CD4-positive, alpha-beta T cell treated with Interleukin-2 at 100 ng/mL for 4 hours (primary cell): ENCODE measurements around the gene DTX3.
"Not testable (repeated sequence)": the region's sequence is repeated elsewhere in the genome, so short reads cannot be mapped to it uniquely, and the experiment has no call there.

Experiments used
- DNase-seq: peaks from one replicate; pipeline ENCODE4 v3.0.0-alpha.2; 2020; ENCODE audit warnings: low spot score

DTX3 gene

DNA sequence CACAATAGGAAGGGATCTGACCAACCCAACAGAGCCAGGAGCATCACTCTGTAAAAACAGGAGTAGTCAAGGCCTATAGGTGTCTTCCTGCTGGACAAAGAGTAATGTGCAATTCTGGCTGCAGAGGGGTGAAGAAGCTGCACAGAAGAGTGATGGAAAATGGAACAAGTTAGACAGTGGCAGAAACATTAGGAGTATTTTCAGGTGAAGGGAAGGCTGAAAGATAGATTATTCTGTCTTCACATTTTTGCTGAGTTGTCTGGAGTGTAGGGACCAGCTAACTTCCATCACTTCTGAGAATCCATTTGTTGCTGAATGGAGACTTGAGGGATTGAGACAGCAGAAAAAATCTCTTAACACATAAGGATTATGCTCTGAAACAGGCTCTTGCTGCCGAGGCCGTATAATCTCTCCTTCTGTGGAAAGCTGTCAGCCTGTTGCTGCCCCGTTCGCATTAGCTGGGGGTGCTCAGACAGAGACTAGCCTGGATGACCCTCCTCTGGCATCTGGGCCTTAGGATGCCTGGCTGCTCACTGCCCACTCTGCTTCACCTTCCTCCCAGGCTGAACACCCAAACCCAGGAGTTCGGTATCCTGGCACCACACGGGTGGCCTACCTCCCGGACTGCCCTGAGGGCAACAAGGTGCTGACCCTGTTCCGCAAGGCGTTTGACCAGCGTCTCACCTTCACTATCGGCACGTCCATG, 3.5 kb downstream of the DTX3 start:
- no peak for DNase-seq

DNA sequence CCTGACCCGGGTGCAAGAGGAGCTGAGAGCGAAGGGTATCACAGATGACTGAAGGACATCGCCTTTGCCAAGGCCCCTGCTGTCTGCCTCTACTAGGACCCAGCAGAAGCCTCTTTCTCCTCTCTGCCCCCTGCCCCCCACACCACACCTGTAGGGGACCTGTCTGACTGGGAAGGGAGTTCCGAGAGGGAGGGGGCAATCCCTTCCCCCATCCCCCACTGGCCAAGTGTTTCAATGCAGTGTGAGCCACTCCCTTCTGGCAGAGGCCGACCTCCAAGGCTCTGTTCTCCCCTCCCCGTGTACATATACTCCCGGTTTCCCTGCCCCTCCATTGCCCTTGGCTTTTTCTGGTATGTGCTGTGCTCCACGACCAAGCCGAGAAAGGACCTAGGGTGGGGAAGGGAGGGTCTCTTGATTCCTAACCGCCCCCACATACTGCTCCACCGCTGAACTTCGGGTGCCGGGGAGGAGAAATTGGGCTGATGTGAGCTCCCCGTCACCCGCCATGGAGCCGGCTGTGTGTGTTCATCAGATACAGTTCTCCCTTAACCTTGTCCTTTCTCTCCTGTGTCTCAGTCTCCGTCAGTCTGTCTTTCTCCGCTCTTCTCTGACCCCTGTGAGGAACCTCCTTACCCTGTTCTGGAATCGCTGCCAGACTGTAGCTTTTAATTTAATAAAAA, 4.6 kb downstream of the DTX3 start:
- no peak for DNase-seq

DNA sequence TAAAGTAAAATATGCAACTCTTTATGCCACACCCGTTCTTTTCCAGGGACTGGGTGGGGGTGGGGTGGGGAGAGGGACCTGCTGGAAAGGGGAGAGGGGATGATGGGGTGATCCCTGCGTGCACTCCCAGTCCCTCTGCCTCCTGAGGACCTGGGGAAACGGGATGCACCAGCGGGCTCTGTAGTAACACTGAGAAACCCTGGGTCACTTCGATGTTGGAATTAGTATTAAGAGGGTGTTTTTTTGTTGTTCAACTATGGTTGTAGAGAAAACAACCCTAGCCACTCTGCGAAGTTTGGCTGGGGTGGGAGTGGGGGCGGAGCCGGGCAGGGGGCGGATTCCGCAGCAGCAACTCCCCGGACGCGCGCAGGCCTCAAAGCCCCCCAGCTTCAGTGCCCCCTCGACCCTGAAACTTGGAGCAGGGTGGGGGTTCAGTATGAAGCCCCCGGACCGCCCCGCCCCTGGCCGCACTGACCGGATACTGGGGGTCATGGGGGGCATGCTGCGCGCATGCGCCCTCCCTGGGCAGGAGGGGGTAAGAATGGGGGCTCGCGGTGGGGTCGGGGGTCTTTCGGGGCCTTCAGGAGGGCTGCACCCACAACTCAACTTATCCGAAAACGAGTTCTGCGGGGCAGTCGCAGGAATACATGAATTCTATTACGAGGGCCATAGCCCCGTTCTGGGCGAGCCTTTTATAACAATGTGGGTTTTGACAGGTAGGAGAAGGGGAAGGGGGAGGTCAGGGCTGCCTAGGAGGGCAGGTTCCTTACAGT, 5.3 kb downstream of the DTX3 start:
- no peak for DNase-seq

DNA sequence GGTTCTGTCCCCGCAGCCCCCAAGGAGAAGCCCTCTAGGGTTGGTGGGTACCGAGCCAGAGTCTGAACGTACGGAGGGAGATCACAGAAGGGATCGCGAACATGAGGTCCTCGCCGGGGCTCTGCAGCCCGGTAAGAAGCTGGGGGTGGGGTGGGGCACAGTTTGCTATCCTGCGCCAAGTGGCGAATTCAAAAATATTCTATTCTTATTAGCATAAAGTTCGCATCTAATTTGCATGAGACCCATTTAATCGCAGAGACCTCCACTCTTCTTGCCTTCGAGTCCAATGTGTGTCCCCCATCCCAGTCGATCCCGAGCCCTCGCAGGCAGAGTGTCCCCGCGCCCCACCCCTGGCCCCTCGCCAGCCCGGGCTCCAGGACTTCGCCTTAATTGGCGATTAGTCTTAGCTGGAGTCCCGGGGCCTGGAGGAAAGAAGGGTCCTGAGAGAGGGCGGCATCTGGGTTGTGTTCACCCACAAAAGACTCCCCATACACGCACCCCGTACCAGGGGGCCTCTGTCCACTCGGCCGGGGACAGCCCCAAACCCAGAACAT, 6.0 kb downstream of the DTX3 start:
- DNase-seq: no peak

DNA sequence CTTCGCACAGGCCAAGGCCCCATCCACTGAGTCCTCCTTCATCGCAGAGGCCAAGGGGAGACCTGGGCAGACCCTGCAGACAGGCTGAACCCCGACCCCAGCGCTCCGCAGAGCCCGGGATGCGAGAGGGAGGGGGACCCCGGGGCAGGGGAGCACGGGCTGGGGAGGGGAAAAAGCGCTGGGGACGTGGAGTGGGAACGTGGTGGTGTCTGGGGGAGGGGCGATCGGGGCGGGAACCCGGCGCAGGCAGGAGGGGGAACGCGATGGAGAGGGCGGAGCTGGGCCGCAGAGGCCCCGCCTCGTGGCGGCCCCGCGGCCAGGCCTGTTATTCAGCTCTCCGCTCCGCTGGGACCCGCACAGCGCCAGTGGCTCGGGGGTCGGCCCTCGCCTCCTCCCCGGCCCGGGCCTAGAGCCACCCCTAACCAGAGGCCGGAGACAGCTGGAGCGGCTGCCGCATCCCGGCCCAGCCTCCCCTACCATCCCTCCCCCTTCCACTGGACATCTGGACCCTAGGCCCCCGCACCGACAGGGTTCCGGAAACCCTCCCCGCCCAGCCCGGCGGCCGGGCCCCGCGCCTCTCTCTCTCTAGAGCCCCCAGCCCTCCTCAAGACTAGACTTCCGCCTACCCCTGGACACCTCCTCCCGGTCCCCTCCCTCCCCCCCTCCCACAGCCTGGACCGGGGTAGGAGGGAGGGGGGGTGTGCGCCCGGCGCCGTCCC, 6.6 kb downstream of the DTX3 start, which contains the start of gene ARHGEF25:
Gene ARHGEF25 (plus strand): TSS at position 328 of the 719 bp plus-strand sequence. CDS start 460 bp downstream, outside the sequence.
- DNase-seq: peak; percentile 33

DNA sequence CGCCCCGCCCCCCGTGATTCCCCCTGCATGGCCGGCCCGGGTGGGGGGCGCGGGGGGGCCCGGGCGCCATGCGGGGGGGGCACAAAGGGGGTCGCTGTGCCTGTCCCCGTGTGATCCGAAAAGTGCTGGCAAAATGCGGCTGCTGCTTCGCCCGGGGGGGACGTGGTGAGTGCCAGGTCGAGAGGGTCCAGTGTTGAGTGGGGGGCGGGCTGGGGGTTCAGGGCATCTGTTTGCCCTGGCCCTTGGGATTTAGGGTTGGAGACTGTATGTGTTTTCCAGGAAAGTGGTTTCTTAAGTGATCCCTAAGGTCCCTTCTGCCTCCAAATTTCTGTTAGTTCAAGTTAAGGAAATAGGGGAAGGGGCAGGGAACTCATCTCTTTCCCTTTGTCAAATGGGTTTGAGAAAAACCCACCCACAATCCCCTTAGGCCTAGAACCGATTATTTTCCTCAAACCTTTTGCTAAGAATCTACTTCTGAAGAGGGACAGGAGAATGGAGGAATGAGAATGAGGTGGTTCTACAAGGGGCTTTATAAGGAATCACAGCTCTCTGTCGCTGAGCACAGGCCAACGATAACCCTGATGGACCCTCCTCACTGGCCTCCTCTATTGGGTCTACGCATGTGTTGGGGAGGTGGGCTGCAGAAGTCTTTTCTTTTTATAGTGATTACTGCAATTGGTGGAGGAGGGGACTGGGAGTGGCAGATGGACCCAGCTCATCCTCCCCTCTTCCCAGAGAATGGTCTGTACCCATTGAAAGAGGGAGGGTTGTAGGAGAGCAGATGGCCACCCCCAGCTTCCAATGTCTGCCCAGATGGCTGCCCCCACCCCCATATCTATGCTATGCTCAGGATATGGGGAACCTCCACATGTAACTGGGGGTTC, 7.4 kb downstream of the DTX3 start:
- DNase-seq: no peak

DNA sequence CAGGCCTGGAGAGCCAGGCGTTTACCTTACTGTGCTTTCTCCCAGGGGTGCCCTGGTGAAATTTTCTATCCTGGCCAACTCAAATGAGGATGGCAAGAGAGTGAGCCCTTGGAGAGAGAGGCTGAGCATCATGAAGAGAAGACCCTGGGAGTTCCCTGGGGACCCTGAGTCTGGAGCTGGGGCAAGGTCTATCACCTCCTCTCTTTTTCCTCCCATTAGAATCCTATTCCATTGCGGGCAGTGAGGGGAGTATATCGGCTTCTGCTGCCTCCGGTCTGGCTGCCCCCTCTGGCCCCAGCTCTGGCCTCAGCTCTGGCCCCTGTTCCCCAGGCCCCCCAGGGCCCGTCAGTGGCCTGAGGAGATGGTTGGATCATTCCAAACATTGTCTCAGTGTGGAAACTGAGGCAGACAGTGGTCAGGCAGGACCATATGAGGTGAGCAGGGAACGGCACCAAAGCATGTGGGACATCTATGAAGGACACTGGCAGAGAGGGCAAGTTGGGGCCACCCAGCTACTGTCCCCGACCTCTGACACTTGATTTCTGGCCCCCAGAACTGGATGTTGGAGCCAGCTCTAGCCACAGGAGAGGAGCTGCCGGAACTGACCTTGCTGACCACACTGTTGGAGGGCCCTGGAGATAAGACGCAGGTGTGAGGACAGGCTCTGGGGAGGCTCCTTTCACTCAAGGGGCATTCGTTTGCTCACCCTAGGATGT, 8.2 kb downstream of the DTX3 start:
- DNase-seq: no peak

DNA sequence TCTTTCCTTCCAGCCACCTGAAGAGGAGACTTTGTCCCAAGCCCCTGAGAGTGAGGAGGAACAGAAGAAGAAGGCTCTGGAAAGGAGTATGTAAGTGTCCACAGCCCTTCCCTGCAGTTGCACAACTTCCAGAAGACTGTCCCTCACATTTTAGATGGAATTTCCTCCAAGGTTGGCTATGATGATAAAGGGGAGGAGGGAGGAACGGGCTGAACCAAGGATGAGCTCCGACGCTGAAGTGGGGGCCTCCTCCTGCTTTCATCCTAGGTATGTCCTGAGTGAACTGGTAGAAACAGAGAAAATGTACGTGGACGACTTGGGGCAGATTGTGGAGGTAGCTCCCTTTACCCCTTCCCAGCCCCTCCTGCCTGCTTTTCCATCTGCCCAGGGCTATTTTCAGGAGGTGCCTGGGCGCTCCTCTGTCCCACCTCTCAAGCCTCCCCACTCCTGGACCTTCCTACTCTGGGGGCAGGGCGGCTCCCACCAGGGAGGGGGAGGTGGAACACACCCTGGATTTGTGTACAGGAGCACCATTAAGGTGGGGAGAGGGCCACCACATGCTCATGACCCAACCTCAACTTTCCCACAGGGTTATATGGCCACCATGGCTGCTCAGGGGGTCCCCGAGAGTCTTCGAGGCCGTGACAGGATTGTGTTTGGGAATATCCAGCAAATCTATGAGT, 8.9 kb downstream of the DTX3 start:
- DNase-seq: no peak

DNA sequence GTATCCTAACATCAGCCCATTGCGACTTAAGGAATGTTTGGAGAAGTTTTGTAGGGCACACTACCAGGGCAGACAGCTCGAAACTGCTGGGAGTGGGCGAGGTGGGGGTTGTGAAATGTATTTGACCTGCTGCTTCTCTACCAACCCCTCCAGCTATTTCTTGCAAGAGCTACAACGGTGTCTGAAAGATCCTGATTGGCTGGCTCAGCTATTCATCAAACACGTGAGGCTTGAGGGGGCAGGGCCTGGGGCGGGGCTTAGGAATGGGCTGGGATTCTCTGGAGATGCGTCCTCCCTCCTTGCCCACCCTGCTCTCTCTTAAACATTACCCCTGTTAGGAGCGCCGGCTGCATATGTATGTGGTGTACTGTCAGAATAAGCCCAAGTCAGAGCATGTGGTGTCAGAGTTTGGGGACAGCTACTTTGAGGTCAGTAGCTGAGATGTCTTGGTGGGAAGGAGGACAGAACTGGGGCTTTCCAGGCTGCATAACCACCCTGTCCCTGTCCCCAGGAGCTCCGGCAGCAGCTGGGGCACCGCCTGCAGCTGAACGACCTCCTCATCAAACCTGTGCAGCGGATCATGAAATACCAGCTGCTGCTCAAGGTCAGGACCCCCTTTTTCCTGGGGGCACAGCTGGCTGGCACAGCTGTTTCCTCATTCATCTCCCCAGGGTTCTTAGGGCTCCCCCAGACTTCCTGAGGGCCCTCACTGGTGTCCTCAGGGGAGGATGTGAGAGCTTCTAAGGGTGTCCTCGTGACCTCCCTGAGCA, 9.7 kb downstream of the DTX3 start:
- no peak for DNase-seq

DNA sequence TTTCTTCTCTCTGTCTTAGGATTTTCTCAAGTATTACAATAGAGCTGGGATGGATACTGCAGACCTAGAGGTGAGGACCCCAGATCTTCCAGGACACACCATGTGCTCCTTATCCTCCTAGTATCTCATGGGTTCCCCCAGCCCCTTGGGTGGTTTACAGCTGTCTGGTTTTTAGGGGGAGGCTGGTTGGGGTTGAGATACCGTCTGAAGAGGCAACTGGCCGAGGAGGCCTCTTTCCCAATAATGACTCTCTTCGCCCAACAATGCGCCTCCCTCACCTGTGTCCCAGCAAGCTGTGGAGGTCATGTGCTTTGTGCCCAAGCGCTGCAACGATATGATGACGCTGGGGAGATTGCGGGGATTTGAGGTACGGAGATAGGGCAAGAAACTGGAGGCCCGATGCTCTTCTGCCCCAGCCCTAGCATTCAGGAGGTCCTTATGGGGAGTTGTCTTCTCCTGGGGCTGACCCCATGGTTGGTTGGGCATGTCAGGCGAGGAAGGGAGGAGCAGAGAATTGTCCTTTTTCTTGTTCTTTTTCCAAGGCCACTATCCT, 10.4 kb downstream of the DTX3 start:
- DNase-seq: no peak

DNA sequence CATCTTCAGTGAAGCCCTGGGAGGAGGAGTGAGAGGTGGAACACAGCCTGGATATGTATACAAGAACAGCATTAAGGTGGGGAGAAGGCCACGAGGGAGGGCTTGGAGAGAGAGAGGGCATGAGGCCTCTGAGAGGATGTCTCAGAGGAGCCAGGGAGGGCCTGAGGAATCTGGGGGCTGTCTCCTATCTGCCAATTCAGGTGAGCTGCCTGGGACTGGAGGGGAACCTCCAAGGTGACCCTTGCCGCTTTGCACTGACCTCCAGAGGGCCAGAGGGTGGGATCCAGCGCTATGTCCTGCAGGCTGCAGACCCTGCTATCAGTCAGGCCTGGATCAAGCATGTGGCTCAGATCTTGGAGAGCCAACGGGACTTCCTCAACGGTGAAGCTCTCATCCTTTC, 11.0 kb downstream of the DTX3 start:
- DNase-seq: no peak

DNA sequence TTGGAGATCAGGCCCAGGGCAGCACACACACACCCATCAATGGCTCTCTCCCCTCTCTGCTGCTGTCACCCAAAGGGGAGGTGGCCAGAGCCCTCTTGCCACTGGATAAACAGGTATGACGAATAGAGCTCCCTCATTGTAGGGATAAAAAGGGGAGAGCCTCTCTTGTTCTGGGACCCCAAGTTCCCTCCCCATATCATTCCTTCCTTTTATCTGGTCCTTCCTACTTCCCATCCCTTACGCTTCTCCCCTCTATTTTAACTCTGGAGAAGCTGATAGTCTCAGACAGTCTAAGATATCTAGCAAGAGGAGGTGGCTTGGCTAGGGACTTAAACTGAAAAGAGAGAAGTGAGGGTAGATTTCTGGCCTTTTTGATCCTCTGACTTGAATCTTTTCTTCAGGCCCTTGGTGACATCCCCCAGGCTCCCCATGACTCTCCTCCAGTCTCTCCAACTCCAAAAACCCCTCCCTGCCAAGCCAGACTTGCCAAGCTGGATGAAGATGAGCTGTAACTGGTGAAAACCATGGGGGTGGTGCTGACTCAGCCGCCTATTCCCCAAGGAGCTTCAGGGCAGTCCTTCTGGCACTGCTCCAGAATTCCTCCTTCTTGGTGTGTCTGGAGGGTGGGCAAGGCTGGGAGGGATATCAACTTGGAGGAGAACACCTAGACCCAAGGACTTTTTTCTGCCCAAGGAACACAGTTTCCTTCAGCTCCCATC, 11.9 kb downstream of the DTX3 start:
- DNase-seq: no peak

DNA sequence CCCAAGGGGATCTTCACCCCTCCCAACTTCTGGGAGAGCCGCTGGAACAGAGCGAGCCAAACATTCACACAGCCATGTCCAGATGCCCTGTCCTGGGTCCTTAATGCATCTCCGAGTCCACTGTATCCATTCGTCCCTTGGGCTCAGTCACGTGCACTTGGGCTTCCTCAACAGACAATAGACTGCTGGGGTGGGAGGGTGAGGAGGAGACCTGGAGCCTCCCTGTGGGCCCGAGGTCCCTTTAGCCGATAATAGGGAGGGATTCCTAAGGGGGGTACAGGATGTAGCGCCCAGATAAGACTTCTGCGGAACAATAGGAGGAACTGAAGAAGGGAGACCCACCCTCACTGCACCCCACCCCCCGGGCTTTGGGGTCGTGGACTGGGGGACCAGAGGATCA, 13.3 kb downstream of the DTX3 start:
- no peak for DNase-seq

DNA sequence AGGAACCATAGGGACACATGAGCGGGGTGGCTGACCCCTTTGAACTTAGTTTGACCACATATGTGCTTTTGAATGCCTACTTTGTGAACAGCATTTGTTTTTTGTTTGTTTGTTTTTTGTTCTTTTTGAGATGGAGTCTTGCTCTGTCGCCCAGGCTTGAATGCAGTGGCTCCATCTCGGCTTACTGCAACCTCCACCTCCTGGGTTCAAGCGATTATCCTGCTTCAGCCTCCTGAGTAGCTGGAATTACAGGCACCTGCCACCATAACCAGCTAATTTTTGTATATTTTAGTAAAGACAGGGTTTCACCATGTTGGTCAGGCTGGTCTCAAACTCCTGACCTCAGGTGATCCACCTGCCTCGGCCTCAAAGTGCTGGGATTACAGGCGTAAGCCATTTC, 13.8 kb downstream of the DTX3 start:
- not testable (repeated sequence) for DNase-seq

DNA sequence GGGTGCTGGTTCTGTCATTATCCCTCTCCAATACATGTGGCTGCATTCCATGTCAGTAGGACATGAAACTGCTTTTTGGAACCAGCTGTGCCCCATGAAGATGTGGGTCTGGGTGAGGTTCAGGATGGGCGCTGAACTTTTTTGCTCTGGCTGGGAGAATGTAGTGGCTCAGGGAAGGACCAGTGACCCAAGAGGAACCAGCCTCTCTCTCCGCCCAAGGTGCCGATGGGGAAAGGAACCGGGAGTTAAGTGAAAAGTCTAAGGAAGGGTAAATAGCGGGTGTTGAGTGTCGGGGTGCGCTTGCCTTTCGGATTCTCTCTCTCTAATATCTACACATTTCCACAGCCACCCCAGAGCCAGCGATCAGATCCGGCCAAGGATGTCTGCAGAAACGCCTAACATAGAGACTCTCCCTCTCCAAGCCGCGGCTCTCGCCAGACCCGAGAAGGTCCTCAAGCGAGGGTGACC, 14.4 kb downstream of the DTX3 start:
- DNase-seq: no peak

DNA sequence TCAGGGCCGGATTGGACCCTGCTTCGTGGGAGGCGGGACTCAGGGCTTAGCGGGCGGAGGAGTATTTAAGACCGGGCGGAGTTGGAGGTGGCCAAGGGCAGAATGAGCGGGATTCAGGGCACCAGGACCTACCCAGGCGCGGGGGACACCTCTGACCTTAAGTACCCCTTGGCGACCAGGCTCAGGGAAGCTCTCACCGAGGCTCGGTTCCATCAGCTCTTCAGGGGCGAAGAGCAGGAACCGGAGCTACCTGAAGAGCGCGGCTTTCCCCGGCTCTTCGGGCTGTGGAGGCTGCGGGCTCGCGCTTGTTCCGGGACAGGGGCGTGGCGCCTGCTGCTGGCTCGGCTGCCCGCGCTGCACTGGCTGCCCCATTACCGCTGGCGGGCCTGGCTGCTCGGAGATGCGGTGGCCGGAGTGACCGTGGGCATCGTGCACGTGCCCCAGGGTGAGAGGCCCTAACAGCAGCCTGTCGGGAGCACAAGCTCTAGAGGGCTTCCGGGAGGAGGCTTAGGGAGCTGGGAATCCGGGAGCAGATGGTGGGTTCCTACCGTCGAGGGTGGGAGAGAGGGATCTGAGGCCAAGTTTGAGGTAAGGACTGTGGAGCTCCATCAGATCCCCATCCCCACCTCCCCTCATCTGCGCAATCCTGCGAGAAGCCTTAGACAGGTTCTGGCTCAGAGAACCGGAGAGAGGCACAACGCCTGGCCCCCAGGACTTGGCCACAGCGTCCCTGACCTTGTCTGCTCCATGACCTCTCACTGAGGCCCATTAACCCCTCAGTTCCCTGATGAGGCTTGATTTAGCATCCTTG, 15.0 kb downstream of the DTX3 start:
- no peak for DNase-seq
